Neural cell (in vitro differentiated cells): ENCODE measurements around the gene PARK7. TPM values are rescaled to one million over a fixed set of nuclear protein-coding genes. Genes with fewer than 3 reads are reported as not detected.

Source experiments
- H2AFZ ChIP-seq: fragments of 200-600, 300-800 bp; sonication (generic), shearing (Covaris generic); 2 replicates; pipeline ENCODE4 v1.6.0; 2014; ENCODE audit warnings: low read depth, mild to moderate bottlenecking, antibody characterized with exemption, low read length, moderate library complexity
- H3F3A ChIP-seq: fragments of 200-600 bp; shearing (Covaris generic); 2 replicates; pipeline ENCODE4 v1.6.1; 2016; ENCODE audit warnings: mild to moderate bottlenecking, moderate library complexity, mixed read lengths, antibody characterized with exemption, low read length; ENCODE audit not compliant: insufficient read depth, poor library complexity, severe bottlenecking
- H3K27ac ChIP-seq: fragments of 200-600, 300-800 bp; sonication (generic), shearing (Covaris generic); 2 replicates; pipeline ENCODE4 v1.5.1; 2014; ENCODE audit warnings: mild to moderate bottlenecking, low read length, moderate library complexity
- H3K27me3 ChIP-seq: fragments of 300-800, 200-600 bp; sonication (generic), shearing (Covaris generic); 2 replicates; pipeline ENCODE4 v1.6.0; 2014; ENCODE audit warnings: mild to moderate bottlenecking, low read depth, low read length, moderate library complexity; ENCODE audit not compliant: insufficient read depth
- H3K36me3 ChIP-seq: fragments of 300-800, 200-600 bp; sonication (generic), shearing (Covaris generic); 2 replicates; pipeline ENCODE4 v1.5.1; 2014; ENCODE audit warnings: mild to moderate bottlenecking, antibody characterized with exemption, low read length, moderate library complexity; ENCODE audit not compliant: insufficient read depth
- H3K4me2 ChIP-seq: fragments of 300-800, 200-600 bp; sonication (generic), shearing (Covaris generic); 2 replicates; pipeline ENCODE4 v1.6.0; 2014; ENCODE audit warnings: mild to moderate bottlenecking, low read length
- H3K4me3 ChIP-seq: fragments of 300-800, 200-600 bp; sonication (generic), shearing (Covaris generic); 2 replicates; pipeline ENCODE4 v1.5.1; 2014; ENCODE audit warnings: mild to moderate bottlenecking, low read length, moderate library complexity
- H3K79me2 ChIP-seq: fragments of 200-600 bp; shearing (Covaris generic); replicated peaks from 2 replicates; pipeline ENCODE4 v1.6.0; 2014; ENCODE audit warnings: mild to moderate bottlenecking, low read length, moderate library complexity; ENCODE audit not compliant: insufficient read depth
- H3K9ac ChIP-seq: fragments of 300-800, 200-600 bp; sonication (generic), shearing (Covaris generic); 2 replicates; pipeline ENCODE4 v1.6.1; 2016; ENCODE audit warnings: mild to moderate bottlenecking, low read length, mixed read lengths
- H3K9me2 ChIP-seq: fragments of 200-600 bp; shearing (Covaris generic); 2 replicates; pipeline ENCODE4 v1.6.1; 2016; ENCODE audit warnings: mild to moderate bottlenecking, low read length, mixed read lengths; ENCODE audit not compliant: insufficient read depth
- H3K9me3 ChIP-seq: fragments of 200-600, 300-800 bp; sonication (generic), shearing (Covaris generic); 2 replicates; pipeline ENCODE4 v1.6.1; 2016; ENCODE audit warnings: mild to moderate bottlenecking, mixed run types, low read length, moderate library complexity, mixed read lengths
- H4K20me1 ChIP-seq: fragments of 200-600 bp; shearing (Covaris generic); 2 replicates; pipeline ENCODE4 v1.6.1; 2016; ENCODE audit warnings: mild to moderate bottlenecking, mixed run types; ENCODE audit not compliant: insufficient read depth
- EP300 ChIP-seq: fragments of 450-650 bp; conservative IDR thresholded peaks from 2 replicates; pipeline ENCODE4 v1.6.1; 2014; ENCODE audit warnings: antibody characterized with exemption, mild to moderate bottlenecking, moderate library complexity; ENCODE audit not compliant: poor library complexity, severe bottlenecking
- EZH2 ChIP-seq: fragments of 200-600, 300-800 bp; shearing (Covaris generic), sonication (generic); IDR thresholded peaks from 2 replicates; pipeline ENCODE4 v1.6.1; 2014; ENCODE audit warnings: antibody characterized with exemption, low read length, borderline replicate concordance, mild to moderate bottlenecking; ENCODE audit not compliant: insufficient read depth, poor library complexity, severe bottlenecking
- MXI1 ChIP-seq: fragments of 450-650 bp; conservative IDR thresholded peaks from 2 replicates; pipeline ENCODE4 v1.6.1; 2014; ENCODE audit warnings: antibody characterized with exemption, mild to moderate bottlenecking; ENCODE audit not compliant: poor library complexity, severe bottlenecking
- POLR2AphosphoS5 ChIP-seq: IDR thresholded peaks from 2 replicates; pipeline ENCODE4 v1.6.1; 2012
- RAD21 ChIP-seq: fragments of 450-650 bp; conservative IDR thresholded peaks from 2 replicates; pipeline ENCODE4 v1.6.1; 2014; ENCODE audit warnings: antibody characterized with exemption, mild to moderate bottlenecking, moderate library complexity
- SMC3 ChIP-seq: fragments of 450-650 bp; conservative IDR thresholded peaks from 2 replicates; pipeline ENCODE4 v1.6.1; 2014; ENCODE audit warnings: antibody characterized with exemption, mild to moderate bottlenecking, moderate library complexity; ENCODE audit not compliant: poor library complexity
- TAF1 ChIP-seq: IDR thresholded peaks from 2 replicates; pipeline ENCODE4 v1.6.1; 2012; ENCODE audit warnings: low read depth
- polyA plus RNA-seq: library from polyadenylated mRNA; depleted of rRNA; stranded (reverse); fragments of >200 nt; gene quantifications from 2 replicates; pipeline ENCODE4 v1.2.3, GENCODE V29; 2014
- TF ChIP-seq, protein P1 (sequence below): IDR thresholded peaks from 2 replicates; pipeline ENCODE4 v1.6.1; 2012; ENCODE audit warnings: borderline replicate concordance
- TF ChIP-seq, protein P2 (sequence below): fragments of 450-650 bp; IDR thresholded peaks from 2 replicates; pipeline ENCODE4 v1.5.1; 2014; ENCODE audit warnings: antibody characterized with exemption, mild to moderate bottlenecking, moderate library complexity; ENCODE audit not compliant: poor library complexity, severe bottlenecking

PARK7 gene
- polyA plus RNA-seq, 1 donor from 2014 or later = 378 TPM

DNA sequence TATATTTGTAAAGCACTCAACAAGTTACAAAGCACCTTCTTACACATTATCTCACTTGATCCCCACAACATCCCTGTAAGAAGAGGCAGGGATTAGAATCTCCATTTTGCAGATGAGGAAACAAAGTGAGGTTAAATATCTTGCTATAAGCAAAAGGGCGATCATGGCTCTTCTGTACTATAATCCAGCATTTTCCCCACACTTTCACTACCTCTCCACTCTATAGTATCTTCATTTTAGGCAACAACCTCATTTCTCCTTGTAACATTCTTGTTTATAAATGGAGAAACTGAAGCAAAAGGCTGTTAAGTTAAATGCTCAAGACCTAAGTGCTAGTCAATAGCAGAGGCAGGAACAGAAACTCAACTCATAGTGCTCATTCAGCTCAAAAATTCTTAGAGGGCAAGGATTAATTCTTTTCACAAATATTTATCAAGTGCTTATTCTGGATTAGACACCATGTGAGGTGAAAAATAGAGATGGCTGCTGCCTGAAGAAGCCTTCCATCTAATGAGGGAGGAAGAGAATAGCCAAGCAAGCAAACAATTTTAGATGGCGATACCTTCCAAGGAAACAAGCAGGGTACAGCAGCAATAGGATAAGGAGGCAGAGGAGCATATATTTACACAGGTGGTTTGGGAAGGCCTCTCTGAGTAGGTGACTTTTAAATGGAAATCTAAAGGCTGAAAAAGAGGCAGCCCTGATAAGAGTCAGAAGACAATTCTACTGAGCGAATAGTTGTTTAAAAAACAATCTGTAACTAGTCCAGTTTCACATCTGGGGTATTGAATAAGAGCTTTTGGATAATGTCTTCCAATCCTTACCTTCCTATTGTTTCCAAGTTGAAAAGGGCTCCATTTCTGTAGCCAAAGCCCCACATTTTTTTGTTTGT lies 61.1 kb downstream of the PARK7 start:
- no peak overlapping the region for H2AFZ ChIP-seq
- H3K79me2 ChIP-seq = peaks cover 58% of the 10 kb centered on the region
- no peak overlapping the region for H3K9ac ChIP-seq
- H3K27ac ChIP-seq = no peak overlapping the region
- H3K4me2 ChIP-seq = no peak overlapping the region
- H3K4me3 ChIP-seq = no peak overlapping the region
- H3F3A ChIP-seq = peaks cover 3% of the 10 kb centered on the region
- peaks cover 3% of the 10 kb centered on the region for H4K20me1 ChIP-seq
- H3K27me3 ChIP-seq = no peaks in the 10 kb centered on the region
- no peaks in the 10 kb centered on the region for H3K9me2 ChIP-seq
- H3K36me3 ChIP-seq = no peaks in the 10 kb centered on the region
- TF ChIP-seq EZH2 = no peak
- no peak for TF ChIP-seq SMC3
- TF ChIP-seq TAF1 = no peak
- TF ChIP-seq, protein P1, sequence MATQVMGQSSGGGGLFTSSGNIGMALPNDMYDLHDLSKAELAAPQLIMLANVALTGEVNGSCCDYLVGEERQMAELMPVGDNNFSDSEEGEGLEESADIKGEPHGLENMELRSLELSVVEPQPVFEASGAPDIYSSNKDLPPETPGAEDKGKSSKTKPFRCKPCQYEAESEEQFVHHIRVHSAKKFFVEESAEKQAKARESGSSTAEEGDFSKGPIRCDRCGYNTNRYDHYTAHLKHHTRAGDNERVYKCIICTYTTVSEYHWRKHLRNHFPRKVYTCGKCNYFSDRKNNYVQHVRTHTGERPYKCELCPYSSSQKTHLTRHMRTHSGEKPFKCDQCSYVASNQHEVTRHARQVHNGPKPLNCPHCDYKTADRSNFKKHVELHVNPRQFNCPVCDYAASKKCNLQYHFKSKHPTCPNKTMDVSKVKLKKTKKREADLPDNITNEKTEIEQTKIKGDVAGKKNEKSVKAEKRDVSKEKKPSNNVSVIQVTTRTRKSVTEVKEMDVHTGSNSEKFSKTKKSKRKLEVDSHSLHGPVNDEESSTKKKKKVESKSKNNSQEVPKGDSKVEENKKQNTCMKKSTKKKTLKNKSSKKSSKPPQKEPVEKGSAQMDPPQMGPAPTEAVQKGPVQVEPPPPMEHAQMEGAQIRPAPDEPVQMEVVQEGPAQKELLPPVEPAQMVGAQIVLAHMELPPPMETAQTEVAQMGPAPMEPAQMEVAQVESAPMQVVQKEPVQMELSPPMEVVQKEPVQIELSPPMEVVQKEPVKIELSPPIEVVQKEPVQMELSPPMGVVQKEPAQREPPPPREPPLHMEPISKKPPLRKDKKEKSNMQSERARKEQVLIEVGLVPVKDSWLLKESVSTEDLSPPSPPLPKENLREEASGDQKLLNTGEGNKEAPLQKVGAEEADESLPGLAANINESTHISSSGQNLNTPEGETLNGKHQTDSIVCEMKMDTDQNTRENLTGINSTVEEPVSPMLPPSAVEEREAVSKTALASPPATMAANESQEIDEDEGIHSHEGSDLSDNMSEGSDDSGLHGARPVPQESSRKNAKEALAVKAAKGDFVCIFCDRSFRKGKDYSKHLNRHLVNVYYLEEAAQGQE = no peak
- no peak for TF ChIP-seq EP300
- no peak for TF ChIP-seq MXI1
- TF ChIP-seq, protein P2, sequence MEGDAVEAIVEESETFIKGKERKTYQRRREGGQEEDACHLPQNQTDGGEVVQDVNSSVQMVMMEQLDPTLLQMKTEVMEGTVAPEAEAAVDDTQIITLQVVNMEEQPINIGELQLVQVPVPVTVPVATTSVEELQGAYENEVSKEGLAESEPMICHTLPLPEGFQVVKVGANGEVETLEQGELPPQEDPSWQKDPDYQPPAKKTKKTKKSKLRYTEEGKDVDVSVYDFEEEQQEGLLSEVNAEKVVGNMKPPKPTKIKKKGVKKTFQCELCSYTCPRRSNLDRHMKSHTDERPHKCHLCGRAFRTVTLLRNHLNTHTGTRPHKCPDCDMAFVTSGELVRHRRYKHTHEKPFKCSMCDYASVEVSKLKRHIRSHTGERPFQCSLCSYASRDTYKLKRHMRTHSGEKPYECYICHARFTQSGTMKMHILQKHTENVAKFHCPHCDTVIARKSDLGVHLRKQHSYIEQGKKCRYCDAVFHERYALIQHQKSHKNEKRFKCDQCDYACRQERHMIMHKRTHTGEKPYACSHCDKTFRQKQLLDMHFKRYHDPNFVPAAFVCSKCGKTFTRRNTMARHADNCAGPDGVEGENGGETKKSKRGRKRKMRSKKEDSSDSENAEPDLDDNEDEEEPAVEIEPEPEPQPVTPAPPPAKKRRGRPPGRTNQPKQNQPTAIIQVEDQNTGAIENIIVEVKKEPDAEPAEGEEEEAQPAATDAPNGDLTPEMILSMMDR = no peak
- TF ChIP-seq RAD21 = no peak
- no peak for TF ChIP-seq POLR2AphosphoS5
- no peaks in the 10 kb centered on the region for H3K9me3 ChIP-seq

- Histone ChIP-seq H3K27me3 (no peaks in the 10 kb centered on the region), H3K9me3 (no peaks in the 10 kb centered on the region), H3K9ac (no peak overlapping the region), H3K4me2 (no peak overlapping the region), H4K20me1 (peaks cover 3% of the 10 kb centered on the region), H3K27ac (no peak overlapping the region), H3K4me3 (peak overlapping the region; percentile 68), H3K79me2 (peaks cover 58% of the 10 kb centered on the region), H3F3A (peaks cover 3% of the 10 kb centered on the region), H2AFZ (no peak overlapping the region), H3K36me3 (no peaks in the 10 kb centered on the region), H3K9me2 (no peaks in the 10 kb centered on the region)
- no peak for TF ChIP-seq POLR2AphosphoS5
- TF ChIP-seq MXI1 = no peak
- TF ChIP-seq TAF1 = no peak
- TF ChIP-seq, protein P2 = no peak
- TF ChIP-seq EZH2 = no peak
- TF ChIP-seq, protein P1 = no peak
Measured at GRCh38 chr1:8023287-8023994, 61.9 kb downstream of the PARK7 start.
